OCI-LY7 (cell line): ENCODE measurements around the gene GNA12. TPM values are rescaled to one million over a fixed set of nuclear protein-coding genes. Genes with fewer than 3 reads are reported as not detected.

Experiments
- BruUV-seq: library from RNA; stranded (reverse); fragments of 400-500 nt; replicated peaks from 2 replicates; lab custom pipeline; 2021; lab: Mats Ljungman, UMichigan
- CTCF ChIA-PET: fragments of 300-600 bp; sonication (Branson Sonifier 250); formaldehyde crosslinking; loops from one replicate; lab custom pipeline; 2022; ENCODE audit warnings: antibody characterized with exemption; ENCODE audit not compliant: unreplicated experiment; lab: Charles Lee
- POLR2A ChIA-PET: fragments of 300-600 bp; sonication (Branson Sonifier 250); formaldehyde crosslinking; loops from one replicate; lab custom pipeline; 2022; ENCODE audit warnings: antibody characterized with exemption; lab: Charles Lee
- DNase-seq: peaks from one replicate; pipeline ENCODE4 v3.0.0-alpha.2; 2015; ENCODE audit warnings: low spot score
- H2AFZ ChIP-seq: fragments of 200-600 bp; sonication (generic), shearing (Covaris generic); 2 replicates; pipeline ENCODE4 v1.6.1; 2014; ENCODE audit warnings: mild to moderate bottlenecking, antibody characterized with exemption, low read length, moderate library complexity
- H3K27ac ChIP-seq: fragments of 200-600 bp; sonication (generic); 2 replicates; pipeline ENCODE4 v1.5.1; 2014; ENCODE audit warnings: mixed run types, low read depth, mild to moderate bottlenecking, moderate library complexity, low read length, inconsistent platforms; ENCODE audit not compliant: poor library complexity, severe bottlenecking
- H3K36me3 ChIP-seq: fragments of 200-600 bp; sonication (generic); 2 replicates; pipeline ENCODE4 v1.6.1; 2014; ENCODE audit warnings: mild to moderate bottlenecking, antibody characterized with exemption, low read length, moderate library complexity, mixed read lengths; ENCODE audit not compliant: insufficient read depth
- H3K4me1 ChIP-seq: fragments of 200-600 bp; sonication (generic); 2 replicates; pipeline ENCODE4 v1.5.1; 2014; ENCODE audit warnings: mild to moderate bottlenecking, low read length; ENCODE audit not compliant: insufficient read depth, poor library complexity, severe bottlenecking
- H3K4me2 ChIP-seq: fragments of 200-600 bp; sonication (generic); 2 replicates; pipeline ENCODE4 v1.6.1; 2014; ENCODE audit warnings: mild to moderate bottlenecking, low read length
- H3K4me3 ChIP-seq: fragments of 200-600 bp; sonication (generic); 2 replicates; pipeline ENCODE4 v1.5.1; 2014; ENCODE audit warnings: mild to moderate bottlenecking, low read depth, low read length; ENCODE audit not compliant: poor library complexity, severe bottlenecking
- H3K79me2 ChIP-seq: fragments of 200-600 bp; sonication (generic); 2 replicates; pipeline ENCODE4 v1.6.1; 2016; ENCODE audit warnings: low read depth, mild to moderate bottlenecking, low read length, moderate library complexity, mixed read lengths; ENCODE audit not compliant: insufficient read depth
- H3K9me2 ChIP-seq: fragments of 200-600 bp; sonication (generic); 2 replicates; pipeline ENCODE4 v1.6.1; 2016; ENCODE audit warnings: mild to moderate bottlenecking, low read length, mixed read lengths; ENCODE audit not compliant: insufficient read depth
- H3K9me3 ChIP-seq: fragments of 200-600 bp; sonication (generic); 2 replicates; pipeline ENCODE4 v1.6.1; 2014; ENCODE audit warnings: mild to moderate bottlenecking, mixed run types, low read length, mixed read lengths
- H4K20me1 ChIP-seq: fragments of 200-600 bp; sonication (generic); 2 replicates; pipeline ENCODE4 v1.6.1; 2014; ENCODE audit warnings: mild to moderate bottlenecking, antibody characterized with exemption, low read length, moderate library complexity, mixed read lengths; ENCODE audit not compliant: insufficient read depth
- EZH2phosphoT487 ChIP-seq: fragments of 200-600 bp; sonication (generic); IDR thresholded peaks from 2 replicates; pipeline ENCODE4 v1.6.1; 2018; ENCODE audit warnings: low read depth, borderline replicate concordance, mild to moderate bottlenecking, mixed run types, antibody characterized with exemption, low read length, moderate library complexity, mixed read lengths
- intact Hi-C: fragments of 100-400 bp; cut with micrococcal nuclease; formaldehyde crosslinking; loops from one replicate; pipeline ENCODE4 v1.10.0; 2022; ENCODE audit not compliant: unreplicated experiment
- total RNA-seq, 2 experiments: library from RNA; depleted of rRNA in 1 of 2; stranded (reverse); fragments of >200 nt in 1 of 2; shearing (Covaris generic) in 1 of 2; gene quantifications; 2 replicates each; pipeline ENCODE4 v1.2.3, GENCODE V29; 2014 to 2022
- TF ChIP-seq, protein P1 (sequence below): fragments of 200-600 bp; sonication (generic); conservative IDR thresholded peaks from 2 replicates; pipeline ENCODE4 v1.5.1; 2014; ENCODE audit warnings: mild to moderate bottlenecking, antibody characterized with exemption, low read length, moderate library complexity, mixed read lengths

GNA12 gene
- total RNA-seq, 2 experiments from 2014 or later, result 10.3 to 35.9 TPM

DNA sequence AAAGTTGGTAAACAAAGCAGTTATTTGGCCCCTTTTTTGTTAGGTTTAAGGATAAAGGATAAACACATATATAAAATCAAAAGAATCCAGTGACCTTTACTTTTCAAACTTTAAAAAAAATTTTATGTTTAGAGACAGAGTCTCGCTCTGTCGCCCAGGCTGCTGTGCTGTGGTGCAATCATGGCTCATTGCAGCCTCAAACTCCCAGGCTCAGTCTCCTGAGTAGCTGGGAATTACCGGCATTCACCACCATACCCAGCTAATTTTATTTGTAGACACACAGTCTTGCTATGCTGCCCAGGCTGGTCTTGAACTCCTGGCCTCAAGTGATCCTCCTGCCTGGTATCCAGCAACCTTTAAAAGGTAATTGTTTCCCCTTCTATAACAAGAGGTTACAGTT, 31.3 kb downstream of the GNA12 start:
- ChIA-PET POLR2A (no interaction called here), CTCF (no interaction called here)
- no peak for DNase-seq
- H3K9me2 ChIP-seq, result no peaks in the 10 kb centered on the region
- H3K36me3 ChIP-seq, result no peaks in the 10 kb centered on the region
- no peak overlapping the region for H2AFZ ChIP-seq
- no peaks in the 10 kb centered on the region for H4K20me1 ChIP-seq
- intact Hi-C loops, result no loop called here
- H3K4me2 ChIP-seq, result no peak overlapping the region
- TF ChIP-seq, protein P1, sequence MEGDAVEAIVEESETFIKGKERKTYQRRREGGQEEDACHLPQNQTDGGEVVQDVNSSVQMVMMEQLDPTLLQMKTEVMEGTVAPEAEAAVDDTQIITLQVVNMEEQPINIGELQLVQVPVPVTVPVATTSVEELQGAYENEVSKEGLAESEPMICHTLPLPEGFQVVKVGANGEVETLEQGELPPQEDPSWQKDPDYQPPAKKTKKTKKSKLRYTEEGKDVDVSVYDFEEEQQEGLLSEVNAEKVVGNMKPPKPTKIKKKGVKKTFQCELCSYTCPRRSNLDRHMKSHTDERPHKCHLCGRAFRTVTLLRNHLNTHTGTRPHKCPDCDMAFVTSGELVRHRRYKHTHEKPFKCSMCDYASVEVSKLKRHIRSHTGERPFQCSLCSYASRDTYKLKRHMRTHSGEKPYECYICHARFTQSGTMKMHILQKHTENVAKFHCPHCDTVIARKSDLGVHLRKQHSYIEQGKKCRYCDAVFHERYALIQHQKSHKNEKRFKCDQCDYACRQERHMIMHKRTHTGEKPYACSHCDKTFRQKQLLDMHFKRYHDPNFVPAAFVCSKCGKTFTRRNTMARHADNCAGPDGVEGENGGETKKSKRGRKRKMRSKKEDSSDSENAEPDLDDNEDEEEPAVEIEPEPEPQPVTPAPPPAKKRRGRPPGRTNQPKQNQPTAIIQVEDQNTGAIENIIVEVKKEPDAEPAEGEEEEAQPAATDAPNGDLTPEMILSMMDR, result no peak
- no peak for TF ChIP-seq EZH2phosphoT487
- H3K27ac ChIP-seq, result no peak overlapping the region
- H3K9me3 ChIP-seq, result no peaks in the 10 kb centered on the region
- BruUV-seq, result no TSS peak
- peaks cover 11% of the 10 kb centered on the region; the same call in 1 of the 2 replicates for H3K79me2 ChIP-seq
- H3K4me3 ChIP-seq, result no peak overlapping the region
- H3K4me1 ChIP-seq, result no peaks in the 10 kb centered on the region

DNA sequence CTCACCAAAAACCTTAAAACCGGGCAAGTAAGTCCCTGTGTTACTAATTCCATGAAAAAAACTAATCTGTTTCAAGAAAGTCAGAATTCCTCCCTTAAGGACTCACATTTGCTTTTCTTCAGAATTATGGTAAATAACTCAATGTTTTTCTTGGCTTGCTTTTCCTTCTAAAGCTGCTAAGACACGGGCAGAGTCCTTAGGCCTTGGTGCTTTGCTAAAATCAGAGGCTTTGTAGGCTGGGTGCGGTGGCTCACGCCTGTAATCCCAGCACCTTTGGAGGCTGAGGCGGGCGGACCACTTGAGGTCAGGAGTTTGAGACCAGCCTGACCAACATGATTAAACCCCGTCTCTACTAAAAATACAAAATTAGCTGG, 32.0 kb downstream of the GNA12 start:
- Histone ChIP-seq H4K20me1 (no peaks in the 10 kb centered on the region), H3K4me3 (no peak overlapping the region), H3K9me2 (no peaks in the 10 kb centered on the region), H2AFZ (no peak overlapping the region), H3K79me2 (peaks cover 5% of the 10 kb centered on the region; the same call in 1 of the 2 replicates), H3K9me3 (no peaks in the 10 kb centered on the region), H3K27ac (no peak overlapping the region), H3K4me1 (no peaks in the 10 kb centered on the region), H3K36me3 (no peaks in the 10 kb centered on the region), H3K4me2 (no peak overlapping the region)
- ChIA-PET CTCF (no interaction called here), POLR2A (interaction anchor here (1.5 kb wide), 1 partner anchor 11 kb away, joined by 4 read pairs; no protein-coding TSS in a partner anchor)
- no TSS peak for BruUV-seq
- intact Hi-C loops, result no loop called here
- TF ChIP-seq, protein P1, result no peak
- no peak for TF ChIP-seq EZH2phosphoT487
- DNase-seq, result no peak

DNA sequence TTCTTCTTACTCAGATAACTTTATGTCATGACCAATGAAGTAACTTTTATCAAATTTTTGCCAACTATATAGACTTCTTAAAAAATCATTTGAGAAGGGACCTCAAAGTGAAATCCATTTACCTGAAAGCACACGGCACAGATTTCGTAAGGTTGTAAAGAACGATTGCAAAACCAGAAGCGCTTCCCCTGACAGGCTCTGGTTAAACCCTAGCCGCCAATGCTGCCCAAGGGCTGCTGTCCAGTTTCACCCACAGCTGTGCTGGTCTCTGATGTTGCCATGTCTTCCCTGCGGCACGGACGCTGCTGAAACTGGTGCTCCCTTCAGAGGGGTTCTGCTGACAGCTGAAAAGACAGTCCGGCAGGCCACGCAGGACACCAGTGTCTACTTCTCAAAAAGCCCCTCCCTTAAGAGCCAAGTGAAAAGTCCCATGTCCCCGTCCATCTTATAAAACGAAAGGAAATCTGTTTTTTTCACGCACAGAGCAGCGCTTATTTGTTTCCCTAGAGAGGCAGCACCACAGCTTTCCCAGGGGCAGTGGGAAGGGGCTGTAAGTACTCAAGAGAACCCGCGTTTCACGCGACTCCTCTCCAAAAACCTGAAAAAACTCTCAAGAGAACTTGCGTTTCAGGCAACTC, 32.5 kb downstream of the GNA12 start:
- no peaks in the 10 kb centered on the region for H3K9me2 ChIP-seq
- ChIA-PET POLR2A (interaction anchor here (1.5 kb wide), 1 partner anchor 11 kb away, joined by 4 read pairs; no protein-coding TSS in a partner anchor), CTCF (no interaction called here)
- DNase-seq, result no peak
- peaks cover 3% of the 10 kb centered on the region; the same call in 1 of the 2 replicates for H4K20me1 ChIP-seq
- H3K79me2 ChIP-seq, result peaks cover 5% of the 10 kb centered on the region; the same call in 1 of the 2 replicates
- intact Hi-C loops, result no loop called here
- BruUV-seq, result no TSS peak
- H3K27ac ChIP-seq, result no peak overlapping the region
- no peaks in the 10 kb centered on the region for H3K9me3 ChIP-seq
- no peak overlapping the region for H3K4me2 ChIP-seq
- no peak overlapping the region for H3K4me3 ChIP-seq
- no peaks in the 10 kb centered on the region for H3K4me1 ChIP-seq
- H2AFZ ChIP-seq, result no peak overlapping the region
- TF ChIP-seq EZH2phosphoT487, result no peak
- TF ChIP-seq, protein P1, result no peak
- no peaks in the 10 kb centered on the region for H3K36me3 ChIP-seq
